Liver (tissue), 9 donors: ENCODE results near the gene ABCB1. TPM values are rescaled to one million over a fixed set of nuclear protein-coding genes. Genes with fewer than 3 reads are reported as not detected.
A peak's percentile ranks its signal among the peaks of the same experiment; 100 is the strongest.
"Not testable (repeated sequence)": the region's sequence is repeated elsewhere in the genome, so short reads cannot be mapped to it uniquely, and the experiment has no call there.

Experiments
- DNase-seq: peaks from one replicate; pipeline ENCODE4 v3.0.0-alpha.2; 2017; ENCODE audit warnings: low spot score
- H3K27ac ChIP-seq, 2 donors: one replicate each; pipeline ENCODE4 v1.7.0; 2013; ENCODE audit warnings: inconsistent platforms in 2 of 2, low read length in 2 of 2, control low read depth in 1 of 2, low read depth in 1 of 2, mild to moderate bottlenecking in 1 of 2
- H3K27me3 ChIP-seq, 4 donors: one replicate each; pipeline versions ENCODE4 v1.6.1 to v1.7.0; 2013; ENCODE audit warnings: low read length in 3 of 4, inconsistent platforms in 1 of 4, mild to moderate bottlenecking in 1 of 4, moderate library complexity in 1 of 4; ENCODE audit not compliant: control insufficient read depth in 4 of 4, insufficient read depth in 4 of 4
- H3K36me3 ChIP-seq, 4 donors: one replicate each; pipeline versions ENCODE4 v1.6.1 to v1.7.0; 2013; ENCODE audit warnings: low read length in 3 of 4, mild to moderate bottlenecking in 3 of 4, low read depth in 1 of 4, moderate library complexity in 1 of 4; ENCODE audit not compliant: control insufficient read depth in 4 of 4, insufficient read depth in 3 of 4
- H3K4me1 ChIP-seq, 4 donors: one replicate each; pipeline versions ENCODE4 v1.6.1 to v1.7.0; 2013; ENCODE audit warnings: low read length in 3 of 4, mild to moderate bottlenecking in 3 of 4, moderate library complexity in 1 of 4; ENCODE audit not compliant: control insufficient read depth in 4 of 4, insufficient read depth in 4 of 4
- H3K4me3 ChIP-seq, 3 donors: one replicate each; pipeline versions ENCODE4 v1.6.1 to v1.7.0; 2013; ENCODE audit warnings: low read length in 3 of 3, control low read depth in 1 of 3, low read depth in 1 of 3, mild to moderate bottlenecking in 1 of 3
- H3K9ac ChIP-seq, 2 donors: one replicate each; pipeline ENCODE4 v1.7.0; 2013; ENCODE audit warnings: low read length in 2 of 2, mild to moderate bottlenecking in 2 of 2, moderate library complexity in 2 of 2, control low read depth in 1 of 2, low read depth in 1 of 2
- H3K9me3 ChIP-seq, 4 donors: one replicate each; pipeline versions ENCODE4 v1.6.1 to v1.7.0; 2013; ENCODE audit warnings: low read length in 3 of 4; ENCODE audit not compliant: control insufficient read depth in 4 of 4
- ATF3 ChIP-seq: IDR thresholded peaks from 2 replicates; pipeline ENCODE4 v1.6.1; 2016; ENCODE audit warnings: antibody characterized with exemption
- CTCF ChIP-seq: fragments of 150-350 bp; IDR thresholded peaks from 2 replicates; pipeline ENCODE4 v1.5.1; 2017; ENCODE audit warnings: improper control_type of control experiment, low read depth, low read length; ENCODE audit not compliant: missing input control
- EGR1 ChIP-seq, 2 donors: IDR thresholded peaks; 2 replicates each; pipeline ENCODE4 v1.6.1; 2016 to 2018; ENCODE audit warnings: antibody characterized with exemption in 2 of 2, low read depth in 2 of 2
- FOXA1 ChIP-seq: IDR thresholded peaks from 2 replicates; pipeline ENCODE4 v1.6.1; 2016; ENCODE audit warnings: antibody characterized with exemption
- FOXA2 ChIP-seq: IDR thresholded peaks from 2 replicates; pipeline ENCODE4 v1.6.1; 2016; ENCODE audit warnings: antibody characterized with exemption
- GABPA ChIP-seq, 2 donors: IDR thresholded peaks in 1 of 2; conservative IDR thresholded peaks in 1 of 2; 2 replicates each; pipeline ENCODE4 v1.6.1; 2016; ENCODE audit warnings: antibody characterized with exemption in 2 of 2, mild to moderate bottlenecking in 1 of 2, moderate library complexity in 1 of 2
- HNF4A ChIP-seq, 2 donors: conservative IDR thresholded peaks; 2 replicates each; pipeline ENCODE4 v1.6.1; 2016; ENCODE audit warnings: antibody characterized with exemption in 2 of 2, mild to moderate bottlenecking in 2 of 2
- HNF4G ChIP-seq: IDR thresholded peaks from 2 replicates; pipeline ENCODE4 v1.6.1; 2016; ENCODE audit warnings: antibody characterized with exemption
- JUND ChIP-seq, 2 donors: IDR thresholded peaks; 2 replicates each; pipeline ENCODE4 v1.6.1; 2016; ENCODE audit warnings: antibody characterized with exemption in 2 of 2
- MAX ChIP-seq: IDR thresholded peaks from 2 replicates; pipeline ENCODE4 v1.6.1; 2016; ENCODE audit warnings: antibody characterized with exemption
- NR2F2 ChIP-seq: IDR thresholded peaks from 2 replicates; pipeline ENCODE4 v1.6.1; 2016; ENCODE audit warnings: antibody characterized with exemption
- RAD21 ChIP-seq, 2 donors: IDR thresholded peaks; 2 replicates each; pipeline ENCODE4 v1.6.1; 2016; ENCODE audit warnings: antibody characterized with exemption in 2 of 2, mild to moderate bottlenecking in 2 of 2
- REST ChIP-seq: IDR thresholded peaks from 2 replicates; pipeline ENCODE4 v1.6.1; 2016; ENCODE audit warnings: antibody characterized with exemption, mild to moderate bottlenecking
- RXRA ChIP-seq, 2 donors: IDR thresholded peaks; 2 replicates each; pipeline ENCODE4 v1.6.1; 2017 to 2018; ENCODE audit warnings: antibody characterized with exemption in 2 of 2, mild to moderate bottlenecking in 1 of 2
- SP1 ChIP-seq: IDR thresholded peaks from 2 replicates; pipeline ENCODE4 v1.6.1; 2018; ENCODE audit warnings: antibody characterized with exemption, mild to moderate bottlenecking
- TAF1 ChIP-seq: conservative IDR thresholded peaks from 2 replicates; pipeline ENCODE4 v1.6.1; 2016; ENCODE audit warnings: antibody characterized with exemption, mild to moderate bottlenecking
- YY1 ChIP-seq: IDR thresholded peaks from 2 replicates; pipeline ENCODE4 v1.6.1; 2016; ENCODE audit warnings: antibody characterized with exemption, mild to moderate bottlenecking
- ZBTB33 ChIP-seq: IDR thresholded peaks from 2 replicates; pipeline ENCODE4 v1.6.1; 2016; ENCODE audit warnings: antibody characterized with exemption
- WGBS: extraction: QIAGEN DNeasy Blood & Tissue Kit; methylation state at CpG from one replicate; pipeline ENCODE4 v1.1.7; 2013; 5-methylcytosine and 5-hydroxymethylcytosine counted together
- polyA plus RNA-seq, 2 donors: library from polyadenylated mRNA; stranded (reverse) in 1 of 2; unstranded in 1 of 2; fragments of 200-250 nt in 1 of 2; fragments of >200 nt in 1 of 2; fragmentation: Nextera tagmentation in 1 of 2; extraction: Ambion mirVana in 1 of 2; gene quantifications; one replicate each; pipeline versions ENCODE4 v1.2.1 to v1.2.3, GENCODE V29; 2013 to 2015
- total RNA-seq, 2 donors: library from RNA; depleted of rRNA; stranded (reverse); fragments of >200 nt; gene quantifications; one replicate each; pipeline ENCODE4 v1.2.3, GENCODE V29; 2014
- donor health status: healthy.
- donor health status: healthy.
- donor health status: healthy.
- donor health status: healthy.
- donor health status: healthy.

The ABCB1 gene
- total and polyA plus RNA-seq, 4 donors = 11.9 to 53.2 (median 21.0) TPM

- not testable (repeated sequence) for H3K9me3 ChIP-seq, DNase-seq, H3K27me3 ChIP-seq, H3K4me3 ChIP-seq, H3K9ac ChIP-seq
- peaks cover 1 to 25% (median 21%) of the 10 kb centered on the region in 4 donors for H3K4me1 ChIP-seq
- 40% methylated on average over 16 of the region's 16 CpGs for WGBS
- peak overlapping the region; percentile 35 to 56 for H3K27ac ChIP-seq
- H3K36me3 ChIP-seq = peaks cover 2 to 18% (median 9%) of the 10 kb centered on the region in 4 donors
- TF ChIP-seq RXRA (IDR thresholded peaks at IDR 0.05) (peak in 1 of 2 donors; percentile 17), SP1 (peak; percentile 16)
Measured at GRCh38 chr7:87464830-87465533, 135.7 kb downstream of the ABCB1 start.

GRCh38 chr7:87463982-87464381 is 136.7 kb downstream of the ABCB1 start:
- Histone ChIP-seq H3K4me1 (peaks cover 1 to 25% (median 21%) of the 10 kb centered on the region in 4 donors), H3K9me3 (no peaks in the 10 kb centered on the region), H3K9ac (no peak overlapping the region), H3K4me3 (no peak overlapping the region), H3K27ac (peak overlapping the region; percentile 27 to 70), H3K36me3 (peaks cover 2 to 27% (median 9%) of the 10 kb centered on the region in 4 donors), H3K27me3 (no peaks in the 10 kb centered on the region)
- peak; percentile 40 for DNase-seq
- TF ChIP-seq FOXA1 (peak; percentile 89), SP1 (peak; percentile 97), ATF3 (peak; percentile 68), MAX (peak; percentile 98), NR2F2 (peak; percentile 85), YY1 (peak; percentile 87), FOXA2 (peak; percentile 87), JUND (IDR thresholded peaks at IDR 0.05) (peak; percentile 64 to 93), TAF1 (no peak), RXRA (IDR thresholded peaks at IDR 0.05) (peak; percentile 100), EGR1 (IDR thresholded peaks at IDR 0.05; ENCODE audit: low read depth in 2 of 2) (peak; percentile 59 to 92), REST (peak; percentile 84), ZBTB33 (peak; percentile 92), CTCF (no peak), HNF4G (peak; percentile 86), HNF4A (conservative IDR thresholded peaks at IDR 0.05) (peak; percentile 98 to 99), RAD21 (IDR thresholded peaks at IDR 0.05) (peak; percentile 50 to 67), GABPA (IDR thresholded peaks at IDR 0.05 in 1 of 2, conservative IDR thresholded peaks at IDR 0.05 in 1 of 2) (peak in 1 of 2 donors; percentile 37)
- WGBS = 41% methylated on average over 2 of the region's 2 CpGs

- peaks cover 2 to 41% (median 16%) of the 10 kb centered on the region in 4 donors for H3K36me3 ChIP-seq
Measured at GRCh38 chr7:87460444-87460843, 140.2 kb downstream of the ABCB1 start.

More at GRCh38 chr7:87460444-87460843, 140.2 kb downstream of the ABCB1 start:
- peaks cover 3 to 27% (median 20%) of the 10 kb centered on the region in 4 donors for H3K4me1 ChIP-seq
- WGBS = 90% methylated on average over 3 of the region's 3 CpGs
- not testable (repeated sequence) for H3K27ac ChIP-seq, H3K27me3 ChIP-seq, DNase-seq, H3K9me3 ChIP-seq, H3K4me3 ChIP-seq, H3K9ac ChIP-seq
